ENCODE measurements around the gene ADGRL2. TPM values are rescaled to one million over a fixed set of nuclear protein-coding genes. Genes with fewer than 3 reads are reported as not detected.

The ADGRL2 gene
- total RNA-seq, 2 donors from 2014 or later, result 7.4 to 10.5 TPM

DNA sequence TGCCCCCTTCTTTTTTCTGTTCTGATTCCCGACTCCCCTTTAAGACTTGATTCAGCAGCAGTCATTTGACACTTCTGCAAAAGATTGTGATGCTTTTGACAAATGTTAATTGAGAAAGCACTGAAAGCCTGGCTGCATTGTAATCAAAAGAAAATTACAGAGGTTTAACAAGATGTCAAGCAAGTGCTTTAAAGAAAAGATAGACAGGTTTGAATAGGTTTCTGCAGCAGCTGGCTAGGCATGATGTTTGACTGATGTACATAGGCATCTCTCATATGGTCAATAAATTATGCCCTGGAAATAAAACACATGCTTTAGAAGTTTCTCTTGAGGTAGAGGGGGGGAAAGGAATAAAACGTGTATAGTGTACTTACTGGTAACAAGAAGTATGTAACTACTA lies 147.8 kb downstream of the ADGRL2 start:
- Histone ChIP-seq H3K9ac (ENCODE audit: low read depth in 2 of 2, low read length in 2 of 2) (no peak overlapping the region), H3K27me3 (no peaks in the 10 kb centered on the region), H3K36me3 (no peaks in the 10 kb centered on the region), H3K27ac (no peak overlapping the region), H3K4me1 (no peaks in the 10 kb centered on the region), H3K4me3 (no peak overlapping the region), H3K9me3 (no peaks in the 10 kb centered on the region)
- intact Hi-C loops (cut with DNase I), result no loop called here
- TF ChIP-seq, protein P1, sequence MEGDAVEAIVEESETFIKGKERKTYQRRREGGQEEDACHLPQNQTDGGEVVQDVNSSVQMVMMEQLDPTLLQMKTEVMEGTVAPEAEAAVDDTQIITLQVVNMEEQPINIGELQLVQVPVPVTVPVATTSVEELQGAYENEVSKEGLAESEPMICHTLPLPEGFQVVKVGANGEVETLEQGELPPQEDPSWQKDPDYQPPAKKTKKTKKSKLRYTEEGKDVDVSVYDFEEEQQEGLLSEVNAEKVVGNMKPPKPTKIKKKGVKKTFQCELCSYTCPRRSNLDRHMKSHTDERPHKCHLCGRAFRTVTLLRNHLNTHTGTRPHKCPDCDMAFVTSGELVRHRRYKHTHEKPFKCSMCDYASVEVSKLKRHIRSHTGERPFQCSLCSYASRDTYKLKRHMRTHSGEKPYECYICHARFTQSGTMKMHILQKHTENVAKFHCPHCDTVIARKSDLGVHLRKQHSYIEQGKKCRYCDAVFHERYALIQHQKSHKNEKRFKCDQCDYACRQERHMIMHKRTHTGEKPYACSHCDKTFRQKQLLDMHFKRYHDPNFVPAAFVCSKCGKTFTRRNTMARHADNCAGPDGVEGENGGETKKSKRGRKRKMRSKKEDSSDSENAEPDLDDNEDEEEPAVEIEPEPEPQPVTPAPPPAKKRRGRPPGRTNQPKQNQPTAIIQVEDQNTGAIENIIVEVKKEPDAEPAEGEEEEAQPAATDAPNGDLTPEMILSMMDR (IDR thresholded peaks at IDR 0.05), result no peak
- DNase-seq, result no peak

DNA sequence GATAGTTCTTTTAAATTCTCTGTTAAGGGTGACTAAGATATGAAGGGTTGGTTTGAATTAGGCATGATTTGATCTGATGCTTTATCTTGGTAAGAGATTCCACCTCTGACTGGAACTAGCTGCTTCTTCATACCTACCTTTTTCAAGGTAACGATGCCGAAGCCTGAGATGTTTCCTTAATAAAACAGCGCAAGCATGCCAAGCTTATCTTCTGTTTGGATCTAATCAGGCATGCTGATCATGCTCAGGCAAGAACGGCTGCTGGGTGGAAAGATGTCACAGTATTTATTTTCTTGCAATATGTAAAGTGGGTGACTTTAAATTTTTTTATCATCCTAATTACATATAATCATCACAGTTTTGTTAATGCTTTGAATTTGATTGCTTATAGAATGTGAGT lies 148.7 kb downstream of the ADGRL2 start:
- Histone ChIP-seq H3K27me3 (no peaks in the 10 kb centered on the region), H3K9me3 (no peaks in the 10 kb centered on the region), H3K9ac (ENCODE audit: low read depth in 2 of 2, low read length in 2 of 2) (no peak overlapping the region), H3K27ac (no peak overlapping the region), H3K4me1 (no peaks in the 10 kb centered on the region), H3K4me3 (no peak overlapping the region), H3K36me3 (no peaks in the 10 kb centered on the region)
- TF ChIP-seq, protein P1 (IDR thresholded peaks at IDR 0.05), result no peak
- intact Hi-C loops (cut with DNase I), result no loop called here
- no peak for DNase-seq

DNA sequence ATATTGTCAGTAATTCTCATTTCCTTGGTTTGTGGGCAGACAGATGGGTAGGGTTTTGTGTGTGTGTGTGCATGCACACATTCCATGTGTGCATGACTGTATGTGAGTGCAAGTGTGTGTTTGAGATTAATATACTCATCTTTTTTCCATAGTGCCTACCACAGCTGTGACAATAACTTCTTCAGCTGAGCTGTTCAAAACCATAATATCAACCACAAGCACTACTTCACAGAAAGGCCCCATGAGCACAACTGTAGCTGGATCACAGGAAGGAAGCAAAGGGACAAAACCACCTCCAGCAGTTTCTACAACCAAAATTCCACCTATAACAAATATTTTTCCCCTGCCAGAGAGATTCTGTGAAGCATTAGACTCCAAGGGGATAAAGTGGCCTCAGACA lies 149.3 kb downstream of the ADGRL2 start:
- Histone ChIP-seq H3K27ac (no peak overlapping the region), H3K9me3 (no peaks in the 10 kb centered on the region), H3K4me1 (no peaks in the 10 kb centered on the region), H3K4me3 (no peak overlapping the region), H3K9ac (ENCODE audit: low read depth in 2 of 2, low read length in 2 of 2) (no peak overlapping the region), H3K36me3 (no peaks in the 10 kb centered on the region), H3K27me3 (no peaks in the 10 kb centered on the region)
- DNase-seq, result no peak
- TF ChIP-seq, protein P1 (IDR thresholded peaks at IDR 0.05), result no peak
- intact Hi-C loops (cut with DNase I), result no loop called here

DNA sequence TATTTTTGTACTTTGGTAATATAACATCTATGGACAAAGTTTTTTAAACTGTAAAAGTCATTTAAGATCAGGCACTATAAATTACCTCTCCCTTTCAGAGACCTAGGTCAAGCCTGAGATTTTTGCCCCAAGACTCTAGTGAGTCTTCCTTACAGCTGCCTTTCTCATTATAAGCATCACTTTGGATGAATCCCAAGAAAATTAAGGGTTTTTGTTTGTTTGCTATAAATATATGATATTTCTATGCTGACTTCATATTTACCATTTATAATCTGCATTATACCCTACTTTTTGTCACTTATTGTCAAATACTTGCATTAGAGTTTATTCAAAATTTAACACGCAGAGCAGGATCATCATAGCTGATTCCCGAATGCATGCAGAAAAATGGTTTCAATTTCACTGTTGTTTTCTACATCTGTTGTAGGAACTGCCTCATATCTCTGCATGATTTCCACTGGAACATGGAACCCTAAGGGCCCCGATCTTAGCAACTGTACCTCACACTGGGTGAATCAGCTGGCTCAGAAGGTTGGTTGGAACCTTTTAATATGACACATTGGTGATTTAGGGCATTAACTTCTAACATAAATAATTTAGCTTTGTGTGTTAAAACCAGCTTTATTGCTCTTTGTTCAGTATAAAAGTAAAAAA lies 150.0 kb downstream of the ADGRL2 start:
- Histone ChIP-seq H3K27ac (no peak overlapping the region), H3K4me1 (no peaks in the 10 kb centered on the region), H3K4me3 (no peak overlapping the region), H3K9me3 (no peaks in the 10 kb centered on the region), H3K27me3 (no peaks in the 10 kb centered on the region), H3K9ac (ENCODE audit: low read depth in 2 of 2, low read length in 2 of 2) (no peak overlapping the region), H3K36me3 (no peaks in the 10 kb centered on the region)
- no peak for DNase-seq
- TF ChIP-seq, protein P1 (IDR thresholded peaks at IDR 0.05), result no peak
- intact Hi-C loops (cut with DNase I), result no loop called here

DNA sequence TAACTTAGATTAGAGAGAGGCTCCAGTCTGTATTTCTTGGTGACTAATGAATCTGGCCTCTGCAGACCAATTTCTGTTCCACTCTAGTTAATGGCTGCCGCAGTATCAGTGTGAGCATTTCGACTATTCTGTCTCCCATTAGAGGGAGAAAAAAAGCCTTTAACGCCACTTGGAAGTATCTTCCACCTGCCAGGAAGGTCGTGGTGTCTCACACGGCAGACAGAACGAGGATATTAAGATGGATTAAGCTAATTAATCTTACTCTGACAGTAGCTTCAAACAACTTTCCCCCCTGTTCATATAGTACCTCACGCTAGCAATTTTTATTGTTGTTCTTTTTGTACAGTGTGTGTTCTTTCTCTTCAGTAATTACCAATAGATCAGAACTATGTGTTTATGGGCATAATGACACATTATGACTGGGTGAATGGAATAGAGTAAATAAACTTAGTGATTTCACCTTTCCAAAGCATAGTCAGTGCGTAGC lies 153.8 kb downstream of the ADGRL2 start:
- no peaks in the 10 kb centered on the region for H3K27me3 ChIP-seq
- H3K4me1 ChIP-seq, result no peaks in the 10 kb centered on the region
- TF ChIP-seq, protein P1 (IDR thresholded peaks at IDR 0.05), result no peak
- no peaks in the 10 kb centered on the region for H3K36me3 ChIP-seq
- no peaks in the 10 kb centered on the region for H3K9me3 ChIP-seq
- DNase-seq, result no peak
- H3K27ac ChIP-seq, result no peak overlapping the region
- no peak overlapping the region for H3K9ac ChIP-seq (ENCODE audit: low read depth in 2 of 2, low read length in 2 of 2)
- no peak overlapping the region for H3K4me3 ChIP-seq
- intact Hi-C loops (cut with DNase I), result no loop called here

Measured in colonic mucosa (tissue), 4 donors.